GM20431 (cell line): Measurements from ENCODE around the gene SFRP4.

ENCODE experiments used
- in situ Hi-C: fragments of 300-500 bp; cut with MseI, MboI; formaldehyde crosslinking; loops from one replicate; pipeline ENCODE4 v1.15.0; 2020; ENCODE audit warnings: low sequenced_read_pairs; ENCODE audit not compliant: unreplicated experiment

Gene SFRP4

GRCh38 chr7:37882086-37882485 lies 34.5 kb downstream of the SFRP4 start:
- in situ Hi-C loops, result no loop called here
